Activated effector memory CD4-positive, alpha-beta T cell treated with Interleukin-2 at 50 U/mL for 16 hours (primary cell): ENCODE results near the gene KCNJ5.

Experiments
- DNase-seq: peaks from one replicate; pipeline ENCODE4 v3.0.0-alpha.2; 2020

KCNJ5 gene

GRCh38 chr11:128934351-128934750 lies 43.2 kb downstream of the KCNJ5 start:
- no peak for DNase-seq

GRCh38 chr11:128934926-128935325 lies 43.8 kb downstream of the KCNJ5 start:
- no peak for DNase-seq

- DNase-seq: no peak
Measured at GRCh38 chr11:128936606-128937251, 45.6 kb downstream of the KCNJ5 start.

- no peak for DNase-seq
Measured at GRCh38 chr11:128937480-128937879, 46.3 kb downstream of the KCNJ5 start.

GRCh38 chr11:128938156-128938885 lies 47.2 kb downstream of the KCNJ5 start:
- no peak for DNase-seq

- no peak for DNase-seq
Measured at GRCh38 chr11:128939591-128939990, 48.4 kb downstream of the KCNJ5 start.

GRCh38 chr11:128940156-128940555 lies 49.0 kb downstream of the KCNJ5 start:
- no peak for DNase-seq

GRCh38 chr11:128940603-128941002 lies 49.4 kb downstream of the KCNJ5 start:
- no peak for DNase-seq

- DNase-seq: no peak
Measured at GRCh38 chr11:128941110-128941509, 50.0 kb downstream of the KCNJ5 start.

GRCh38 chr11:128941573-128942271 lies 50.6 kb downstream of the KCNJ5 start:
- DNase-seq: no peak

- no peak for DNase-seq
Measured at GRCh38 chr11:128942272-128942612, 51.1 kb downstream of the KCNJ5 start.

GRCh38 chr11:128942817-128943427 lies 51.8 kb downstream of the KCNJ5 start, which contains the start of gene TP53AIP1:
Gene TP53AIP1, minus strand, starts transcription at chr11:128942871. Its CDS starts 5,053 bp downstream, at chr11:128937818.
- DNase-seq: no peak

- DNase-seq: no peak
Measured at GRCh38 chr11:128943428-128943976, 52.3 kb downstream of the KCNJ5 start.

GRCh38 chr11:128946648-128947047 lies 55.5 kb downstream of the KCNJ5 start:
- DNase-seq: no peak

GRCh38 chr11:128947773-128948172 lies 56.6 kb downstream of the KCNJ5 start:
- DNase-seq: no peak

GRCh38 chr11:128948583-128948982 lies 57.4 kb downstream of the KCNJ5 start:
- DNase-seq: no peak

- DNase-seq: no peak
Measured at GRCh38 chr11:128949791-128950454, 58.8 kb downstream of the KCNJ5 start.

GRCh38 chr11:128953151-128953550 lies 62.0 kb downstream of the KCNJ5 start:
- no peak for DNase-seq

GRCh38 chr11:128955636-128956035 lies 64.5 kb downstream of the KCNJ5 start:
- no peak for DNase-seq

- no peak for DNase-seq
Measured at GRCh38 chr11:128956401-128957201, 65.4 kb downstream of the KCNJ5 start.

GRCh38 chr11:128957202-128957482 lies 66.0 kb downstream of the KCNJ5 start:
- no peak for DNase-seq

- no peak for DNase-seq
Measured at GRCh38 chr11:128961645-128962044, 70.5 kb downstream of the KCNJ5 start.
